Neutrophil (primary cell): ENCODE measurements around the gene LRFN2.

ENCODE experiments used
- H3K27ac ChIP-seq: fragments of 200-600 bp; sonication (generic); 2 replicates; pipeline ENCODE4 v1.5.1; 2016; ENCODE audit warnings: mild to moderate bottlenecking, moderate library complexity
- H3K27me3 ChIP-seq: fragments of 200-600 bp; sonication (generic); 2 replicates; pipeline ENCODE4 v1.6.0; 2016; ENCODE audit warnings: mild to moderate bottlenecking
- H3K36me3 ChIP-seq: fragments of 200-600 bp; sonication (generic); 2 replicates; pipeline ENCODE4 v1.5.1; 2017
- H3K4me1 ChIP-seq, 2 experiments: fragments of 200-600 bp in 1 of 2; sonication (generic) in 1 of 2; 1 replicate in 1 of 2; 2 replicates in 1 of 2; pipeline versions ENCODE4 v1.5.1 to v1.6.1; 2013 to 2016; ENCODE audit warnings: low read depth in 1 of 2, low read length in 1 of 2, mild to moderate bottlenecking in 1 of 2, moderate library complexity in 1 of 2; ENCODE audit not compliant: control insufficient read depth in 1 of 2, insufficient read depth in 1 of 2
- H3K4me3 ChIP-seq, 2 experiments: fragments of 200-600 bp in 1 of 2; sonication (generic) in 1 of 2; 1 replicate in 1 of 2; 2 replicates in 1 of 2; pipeline ENCODE4 v1.5.1; 2013 to 2016; ENCODE audit warnings: low read depth in 1 of 2, low read length in 1 of 2, mild to moderate bottlenecking in 1 of 2, moderate library complexity in 1 of 2
- H3K9me3 ChIP-seq: fragments of 200-600 bp; sonication (generic); 2 replicates; pipeline ENCODE4 v1.5.1; 2016
- CTCF ChIP-seq: fragments of 200-600 bp; sonication (generic); IDR thresholded peaks from 2 replicates; pipeline ENCODE4 v1.5.1; 2016; ENCODE audit warnings: antibody characterized with exemption

The LRFN2 gene

GRCh38 chr6:40460380-40460779 is 126.8 kb downstream of the LRFN2 start:
- no peaks in the 10 kb centered on the region for H3K4me1 ChIP-seq
- TF ChIP-seq CTCF: no peak
- H3K27ac ChIP-seq: no peak overlapping the region
- no peak overlapping the region for H3K4me3 ChIP-seq
- H3K27me3 ChIP-seq: peaks cover 3% of the 10 kb centered on the region
- H3K36me3 ChIP-seq: no peaks in the 10 kb centered on the region
- no peaks in the 10 kb centered on the region for H3K9me3 ChIP-seq

GRCh38 chr6:40457261-40457660 is 129.9 kb downstream of the LRFN2 start:
- no peaks in the 10 kb centered on the region for H3K27me3 ChIP-seq
- H3K27ac ChIP-seq: no peak overlapping the region
- no peaks in the 10 kb centered on the region for H3K9me3 ChIP-seq
- no peak overlapping the region for H3K4me3 ChIP-seq
- no peak for TF ChIP-seq CTCF
- no peaks in the 10 kb centered on the region for H3K36me3 ChIP-seq
- H3K4me1 ChIP-seq: no peaks in the 10 kb centered on the region

- Histone ChIP-seq H3K4me1 (no peaks in the 10 kb centered on the region), H3K9me3 (no peaks in the 10 kb centered on the region), H3K36me3 (no peaks in the 10 kb centered on the region), H3K27me3 (peaks cover under 1% of the 10 kb centered on the region), H3K4me3 (no peak overlapping the region), H3K27ac (no peak overlapping the region)
- TF ChIP-seq CTCF: no peak
Measured at GRCh38 chr6:40456390-40457013, 130.7 kb downstream of the LRFN2 start.

- no peak overlapping the region for H3K27ac ChIP-seq
- no peak overlapping the region for H3K4me3 ChIP-seq
- H3K9me3 ChIP-seq: no peaks in the 10 kb centered on the region
- no peaks in the 10 kb centered on the region for H3K36me3 ChIP-seq
- TF ChIP-seq CTCF: no peak
- no peaks in the 10 kb centered on the region for H3K4me1 ChIP-seq
- H3K27me3 ChIP-seq: peaks cover 5% of the 10 kb centered on the region
Measured at GRCh38 chr6:40455686-40456389, 131.3 kb downstream of the LRFN2 start.

GRCh38 chr6:40450483-40450882 is 136.7 kb downstream of the LRFN2 start:
- Histone ChIP-seq H3K27ac (no peak overlapping the region), H3K4me3 (no peak overlapping the region), H3K27me3 (peaks cover 13% of the 10 kb centered on the region), H3K4me1 (no peaks in the 10 kb centered on the region), H3K9me3 (no peaks in the 10 kb centered on the region), H3K36me3 (no peaks in the 10 kb centered on the region)
- no peak for TF ChIP-seq CTCF
